ENCODE results near the gene HGD.

HGD gene

GRCh38 chr3:120689395-120689794, 7.4 kb upstream of the HGD start:
- Mint-ChIP-seq H3K36me3 (ENCODE audit: low read depth) (peaks cover 5% of the 10 kb centered on the region), H3K27ac (no peak overlapping the region), H3K4me1 (peaks cover 21% of the 10 kb centered on the region), H3K27me3 (ENCODE audit: low read depth, poor library complexity) (no peaks in the 10 kb centered on the region), H3K4me3 (no peak overlapping the region), H3K9me3 (no peaks in the 10 kb centered on the region)
- TF ChIP-seq CTCF (IDR thresholded peaks at IDR 0.05) = no peak
- no peak for DNase-seq

GRCh38 chr3:120688121-120688520, 6.1 kb upstream of the HGD start:
- no peak for TF ChIP-seq CTCF (IDR thresholded peaks at IDR 0.05)
- peaks cover 14% of the 10 kb centered on the region for H3K4me1 Mint-ChIP-seq
- peaks cover 5% of the 10 kb centered on the region for H3K36me3 Mint-ChIP-seq (ENCODE audit: low read depth)
- no peak for DNase-seq
- no peaks in the 10 kb centered on the region for H3K9me3 Mint-ChIP-seq
- H3K4me3 Mint-ChIP-seq = no peak overlapping the region
- no peaks in the 10 kb centered on the region for H3K27me3 Mint-ChIP-seq (ENCODE audit: low read depth, poor library complexity)
- no peak overlapping the region for H3K27ac Mint-ChIP-seq

- TF ChIP-seq CTCF (IDR thresholded peaks at IDR 0.05) = no peak
- no peak for DNase-seq
- H3K27ac Mint-ChIP-seq = no peak overlapping the region
- H3K27me3 Mint-ChIP-seq (ENCODE audit: low read depth, poor library complexity) = no peaks in the 10 kb centered on the region
- H3K9me3 Mint-ChIP-seq = peaks cover 4% of the 10 kb centered on the region
- peaks cover 12% of the 10 kb centered on the region for H3K4me1 Mint-ChIP-seq
- no peaks in the 10 kb centered on the region for H3K36me3 Mint-ChIP-seq (ENCODE audit: low read depth)
- no peak overlapping the region for H3K4me3 Mint-ChIP-seq
Measured at GRCh38 chr3:120685411-120685810, 3.4 kb upstream of the HGD start.

- Mint-ChIP-seq H3K27ac (peak overlapping the region; percentile 65), H3K27me3 (ENCODE audit: low read depth, poor library complexity) (no peaks in the 10 kb centered on the region), H3K36me3 (ENCODE audit: low read depth) (no peaks in the 10 kb centered on the region), H3K9me3 (peaks cover 4% of the 10 kb centered on the region), H3K4me1 (peaks cover 12% of the 10 kb centered on the region), H3K4me3 (no peak overlapping the region)
- DNase-seq = no peak
- no peak for TF ChIP-seq CTCF (IDR thresholded peaks at IDR 0.05)
Measured at GRCh38 chr3:120684896-120685295, 2.9 kb upstream of the HGD start.

- Mint-ChIP-seq H3K27ac (no peak overlapping the region), H3K36me3 (ENCODE audit: low read depth) (peaks cover 6% of the 10 kb centered on the region), H3K27me3 (ENCODE audit: low read depth, poor library complexity) (no peaks in the 10 kb centered on the region), H3K9me3 (peaks cover 14% of the 10 kb centered on the region), H3K4me1 (peaks cover 5% of the 10 kb centered on the region), H3K4me3 (no peak overlapping the region)
- no peak for DNase-seq
- TF ChIP-seq CTCF (IDR thresholded peaks at IDR 0.05) = no peak
Measured at GRCh38 chr3:120683671-120684301, 1.7 kb upstream of the HGD start.

- DNase-seq = no peak
- Mint-ChIP-seq H3K27ac (no peak overlapping the region), H3K4me1 (peaks cover 5% of the 10 kb centered on the region), H3K27me3 (ENCODE audit: low read depth, poor library complexity) (no peaks in the 10 kb centered on the region), H3K9me3 (peaks cover 16% of the 10 kb centered on the region), H3K36me3 (ENCODE audit: low read depth) (peaks cover 6% of the 10 kb centered on the region), H3K4me3 (no peak overlapping the region)
- TF ChIP-seq CTCF (IDR thresholded peaks at IDR 0.05) = no peak
Measured at GRCh38 chr3:120683213-120683612, 1.2 kb upstream of the HGD start.

Measured in nephron progenitor cell (in vitro differentiated cells).